DOHH2 (cell line): Measurements from ENCODE around the gene CREB5.

ENCODE experiments used
- CTCF ChIP-seq: fragments of 200-600 bp; sonication (generic); IDR thresholded peaks from one replicate; pipeline ENCODE4 v1.5.1; 2014; ENCODE audit warnings: antibody characterized with exemption, mild to moderate bottlenecking, low read depth, low read length; ENCODE audit not compliant: poor library complexity, severe bottlenecking
- EZH2phosphoT487 ChIP-seq: fragments of 200-600 bp; sonication (generic); IDR thresholded peaks from 2 replicates; pipeline ENCODE4 v1.6.1; 2017; ENCODE audit warnings: borderline replicate concordance, mild to moderate bottlenecking, antibody characterized with exemption, low read length, moderate library complexity, mixed read lengths

GRCh38 chr7:28609608-28610007 is 197.3 kb downstream of the CREB5 start:
- TF ChIP-seq CTCF (no peak), EZH2phosphoT487 (no peak)
